ENCODE results near the gene TMC5. TPM values are rescaled to one million over a fixed set of nuclear protein-coding genes. Genes with fewer than 3 reads are reported as not detected.

TMC5 gene
- total RNA-seq, 4 donors from 2014 or later, result 3.0 TPM; not detected in 3

DNA sequence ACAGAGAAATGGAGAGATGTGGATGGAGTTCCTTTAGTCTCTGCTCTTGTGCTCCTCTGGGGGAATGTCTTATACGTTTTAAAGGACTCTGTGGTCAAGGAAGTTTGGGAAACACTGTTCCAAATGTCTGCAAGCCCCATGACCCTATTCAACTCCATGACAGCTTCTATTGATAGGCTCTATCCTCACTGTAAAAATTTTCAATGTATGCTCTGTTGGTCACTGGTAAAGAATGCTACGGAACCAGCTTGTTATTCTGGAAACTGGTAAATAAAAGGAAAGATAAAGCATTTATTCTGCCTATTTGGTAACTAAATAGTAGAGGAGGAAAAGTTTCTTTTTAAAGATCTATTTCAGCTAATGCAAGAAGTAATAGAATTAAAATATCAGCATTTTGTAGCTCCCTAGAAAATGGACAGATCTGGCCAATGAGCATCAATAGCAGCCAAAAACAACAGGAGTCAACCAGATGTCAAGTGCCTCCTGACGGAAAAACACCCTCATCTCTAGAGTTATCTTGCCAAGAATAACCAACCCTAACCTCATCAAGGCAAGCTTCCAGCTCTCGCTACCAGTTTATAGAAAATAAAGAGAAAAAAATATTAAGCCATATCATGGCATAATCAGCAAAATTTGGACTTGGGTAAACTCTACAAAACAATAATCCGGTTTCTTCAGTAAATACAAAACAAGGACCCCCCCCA is 88.1 kb downstream of the TMC5 start:
- no peaks in the 10 kb centered on the region for H3K27me3 ChIP-seq
- H3K4me1 ChIP-seq, result no peaks in the 10 kb centered on the region
- no peak overlapping the region for H3K4me3 ChIP-seq
- TF ChIP-seq, protein P1, sequence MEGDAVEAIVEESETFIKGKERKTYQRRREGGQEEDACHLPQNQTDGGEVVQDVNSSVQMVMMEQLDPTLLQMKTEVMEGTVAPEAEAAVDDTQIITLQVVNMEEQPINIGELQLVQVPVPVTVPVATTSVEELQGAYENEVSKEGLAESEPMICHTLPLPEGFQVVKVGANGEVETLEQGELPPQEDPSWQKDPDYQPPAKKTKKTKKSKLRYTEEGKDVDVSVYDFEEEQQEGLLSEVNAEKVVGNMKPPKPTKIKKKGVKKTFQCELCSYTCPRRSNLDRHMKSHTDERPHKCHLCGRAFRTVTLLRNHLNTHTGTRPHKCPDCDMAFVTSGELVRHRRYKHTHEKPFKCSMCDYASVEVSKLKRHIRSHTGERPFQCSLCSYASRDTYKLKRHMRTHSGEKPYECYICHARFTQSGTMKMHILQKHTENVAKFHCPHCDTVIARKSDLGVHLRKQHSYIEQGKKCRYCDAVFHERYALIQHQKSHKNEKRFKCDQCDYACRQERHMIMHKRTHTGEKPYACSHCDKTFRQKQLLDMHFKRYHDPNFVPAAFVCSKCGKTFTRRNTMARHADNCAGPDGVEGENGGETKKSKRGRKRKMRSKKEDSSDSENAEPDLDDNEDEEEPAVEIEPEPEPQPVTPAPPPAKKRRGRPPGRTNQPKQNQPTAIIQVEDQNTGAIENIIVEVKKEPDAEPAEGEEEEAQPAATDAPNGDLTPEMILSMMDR (IDR thresholded peaks at IDR 0.05), result no peak
- TF ChIP-seq EP300 (IDR thresholded peaks at IDR 0.05), result no peak
- TF ChIP-seq POLR2AphosphoS5 (IDR thresholded peaks at IDR 0.05), result no peak
- TF ChIP-seq POLR2A (IDR thresholded peaks at IDR 0.05), result no peak
- peaks cover 3 to 98% of the 10 kb centered on the region in 2 donors for H3K36me3 ChIP-seq
- ATAC-seq, result no peak
- H3K27ac ChIP-seq, result no peak overlapping the region
- 38 to 64% methylated on average over 4 to 5 of the region's 5 CpGs for WGBS, 2 donors (ENCODE audit: low coverage in 1 of 2)
- no peaks in the 10 kb centered on the region for H3K9me3 ChIP-seq

DNA sequence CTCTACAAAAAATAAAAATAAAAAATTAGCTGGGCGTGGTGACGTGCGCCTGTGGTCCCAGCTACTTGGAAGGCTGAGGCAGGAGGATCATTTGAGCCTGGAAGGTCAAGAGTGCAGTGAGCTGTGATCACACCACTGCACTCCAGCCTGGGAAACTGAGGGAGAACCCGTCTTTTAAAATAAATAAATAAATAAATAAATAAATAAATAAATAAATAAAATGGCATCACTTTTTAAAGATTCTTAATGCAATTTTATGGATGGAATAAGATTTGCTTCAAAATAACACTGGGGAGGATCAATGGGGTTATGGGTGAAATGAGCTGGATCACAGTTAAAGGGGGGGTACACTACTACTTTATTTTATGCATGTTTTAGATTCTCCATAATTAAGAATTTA is 89.3 kb downstream of the TMC5 start:
- no peaks in the 10 kb centered on the region for H3K4me1 ChIP-seq
- H3K9me3 ChIP-seq, result no peaks in the 10 kb centered on the region
- no peak overlapping the region for H3K27ac ChIP-seq
- peaks cover 3 to 90% of the 10 kb centered on the region in 2 donors for H3K36me3 ChIP-seq
- WGBS, 2 donors (ENCODE audit: low coverage in 1 of 2), result 90 to 91% methylated on average over 4 of the region's 4 CpGs
- TF ChIP-seq POLR2A (IDR thresholded peaks at IDR 0.05), result no peak
- TF ChIP-seq EP300 (IDR thresholded peaks at IDR 0.05), result no peak
- TF ChIP-seq POLR2AphosphoS5 (IDR thresholded peaks at IDR 0.05), result no peak
- TF ChIP-seq, protein P1 (IDR thresholded peaks at IDR 0.05), result no peak
- no peak for ATAC-seq
- H3K27me3 ChIP-seq, result no peaks in the 10 kb centered on the region
- no peak overlapping the region for H3K4me3 ChIP-seq

DNA sequence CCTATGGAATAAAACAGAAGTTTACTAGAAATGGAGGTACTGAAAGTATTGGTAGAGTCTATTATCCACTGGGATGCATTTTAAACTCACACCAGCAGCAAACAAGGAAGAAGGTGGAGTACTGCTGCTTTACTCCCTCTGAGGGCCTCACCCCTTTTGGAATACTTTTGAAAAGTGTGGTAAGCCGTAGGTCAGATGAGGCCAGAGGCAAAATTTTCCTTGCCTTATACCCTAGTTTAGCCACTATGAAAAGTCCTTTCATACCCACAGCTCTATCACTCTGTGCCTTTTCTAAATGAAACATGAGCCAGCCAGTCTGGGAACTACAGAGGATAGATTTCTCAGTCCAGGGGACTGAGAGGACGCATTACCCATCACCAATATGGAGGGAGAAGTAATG is 90.2 kb downstream of the TMC5 start:
- 78% methylated on average over 1 of the region's 2 CpGs for WGBS, 2 donors (ENCODE audit: low coverage in 1 of 2)
- no peaks in the 10 kb centered on the region for H3K27me3 ChIP-seq
- peaks cover 3 to 83% of the 10 kb centered on the region in 2 donors for H3K36me3 ChIP-seq
- H3K27ac ChIP-seq, result no peak overlapping the region
- no peak overlapping the region for H3K4me3 ChIP-seq
- TF ChIP-seq, protein P1 (IDR thresholded peaks at IDR 0.05), result no peak
- no peak for TF ChIP-seq POLR2AphosphoS5 (IDR thresholded peaks at IDR 0.05)
- TF ChIP-seq POLR2A (IDR thresholded peaks at IDR 0.05), result no peak
- no peak for TF ChIP-seq EP300 (IDR thresholded peaks at IDR 0.05)
- no peaks in the 10 kb centered on the region for H3K9me3 ChIP-seq
- H3K4me1 ChIP-seq, result no peaks in the 10 kb centered on the region
- ATAC-seq, result no peak

DNA sequence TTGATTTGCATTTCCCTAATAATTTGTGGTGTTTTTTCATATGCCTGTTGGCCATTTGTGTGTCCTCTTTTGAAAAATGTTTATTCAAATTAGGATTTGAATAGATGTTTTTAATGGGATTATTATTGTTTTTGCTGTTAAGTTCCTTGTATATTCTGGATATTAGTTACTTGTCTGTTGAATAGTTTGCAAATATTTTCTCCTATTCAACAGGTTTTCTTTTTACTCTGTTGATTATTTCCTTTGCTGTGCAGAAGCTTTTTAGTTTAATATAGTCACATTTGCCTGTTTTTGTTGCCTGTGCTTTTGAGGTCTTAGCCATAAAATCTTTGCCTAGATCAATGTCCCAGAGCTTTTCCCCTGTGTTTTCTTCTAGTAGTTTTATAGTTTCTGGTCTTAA is 94.6 kb downstream of the TMC5 start:
- Histone ChIP-seq H3K4me3 (no peak overlapping the region), H3K9me3 (no peaks in the 10 kb centered on the region), H3K36me3 (peaks cover 6 to 74% of the 10 kb centered on the region in 2 donors), H3K27ac (no peak overlapping the region), H3K27me3 (no peaks in the 10 kb centered on the region), H3K4me1 (no peaks in the 10 kb centered on the region)
- TF ChIP-seq EP300 (IDR thresholded peaks at IDR 0.05) (no peak), POLR2AphosphoS5 (IDR thresholded peaks at IDR 0.05) (no peak), POLR2A (IDR thresholded peaks at IDR 0.05) (no peak)
- TF ChIP-seq, protein P1 (IDR thresholded peaks at IDR 0.05), result no peak
- ATAC-seq, result no peak

DNA sequence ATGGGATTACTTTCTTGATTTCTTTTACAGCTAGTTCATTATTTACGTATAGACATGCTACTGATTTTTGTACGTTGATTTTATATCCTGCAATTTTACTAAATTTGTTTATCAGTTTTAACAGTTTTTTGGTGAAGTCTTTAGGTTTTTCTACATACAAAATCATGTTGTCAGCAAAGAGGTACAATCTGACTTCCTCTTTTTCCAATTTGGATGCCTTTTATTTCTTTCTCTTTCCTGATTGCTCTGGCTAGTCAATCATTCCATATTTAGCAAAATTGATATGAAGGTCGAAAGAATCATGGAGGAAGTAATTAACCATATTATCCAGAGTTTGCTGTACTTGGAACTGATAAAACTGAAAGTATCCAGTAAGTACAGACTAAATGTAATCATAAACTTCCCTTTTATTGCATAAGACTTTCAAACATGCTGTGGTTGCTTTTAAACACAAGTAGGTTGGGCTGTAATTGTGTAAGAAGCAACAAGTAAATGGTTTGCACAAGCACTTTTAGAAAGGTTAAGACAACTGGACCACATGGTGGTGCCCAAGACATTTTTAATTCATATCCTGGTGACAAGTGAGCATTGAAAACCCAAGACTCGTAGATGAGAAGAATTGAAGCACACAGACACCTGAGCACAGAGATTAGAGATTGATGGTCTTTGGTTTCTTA is 95.8 kb downstream of the TMC5 start:
- Histone ChIP-seq H3K4me3 (no peak overlapping the region), H3K36me3 (peaks cover 6 to 62% of the 10 kb centered on the region in 2 donors), H3K4me1 (peaks cover 0 to 3% (median 0%) of the 10 kb centered on the region in 3 donors), H3K9me3 (no peaks in the 10 kb centered on the region), H3K27me3 (no peaks in the 10 kb centered on the region), H3K27ac (no peak overlapping the region)
- ATAC-seq, result no peak
- TF ChIP-seq, protein P1 (IDR thresholded peaks at IDR 0.05), result no peak
- no peak for TF ChIP-seq POLR2AphosphoS5 (IDR thresholded peaks at IDR 0.05)
- TF ChIP-seq EP300 (IDR thresholded peaks at IDR 0.05), result no peak
- no peak for TF ChIP-seq POLR2A (IDR thresholded peaks at IDR 0.05)
- WGBS, 2 donors (ENCODE audit: low coverage in 1 of 2), result 59 to 94% methylated on average over 2 to 3 of the region's 4 CpGs

Measured in gastroesophageal sphincter (tissue), 4 donors.